Measurements from ENCODE around the gene DMAC2L.
"Not testable (repeated sequence)": the region's sequence is repeated elsewhere in the genome, so short reads cannot be mapped to it uniquely, and the experiment has no call there.

Gene DMAC2L, protein sequence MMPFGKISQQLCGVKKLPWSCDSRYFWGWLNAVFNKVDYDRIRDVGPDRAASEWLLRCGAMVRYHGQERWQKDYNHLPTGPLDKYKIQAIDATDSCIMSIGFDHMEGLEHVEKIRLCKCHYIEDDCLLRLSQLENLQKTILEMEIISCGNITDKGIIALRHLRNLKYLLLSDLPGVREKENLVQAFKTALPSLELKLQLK

DNA sequence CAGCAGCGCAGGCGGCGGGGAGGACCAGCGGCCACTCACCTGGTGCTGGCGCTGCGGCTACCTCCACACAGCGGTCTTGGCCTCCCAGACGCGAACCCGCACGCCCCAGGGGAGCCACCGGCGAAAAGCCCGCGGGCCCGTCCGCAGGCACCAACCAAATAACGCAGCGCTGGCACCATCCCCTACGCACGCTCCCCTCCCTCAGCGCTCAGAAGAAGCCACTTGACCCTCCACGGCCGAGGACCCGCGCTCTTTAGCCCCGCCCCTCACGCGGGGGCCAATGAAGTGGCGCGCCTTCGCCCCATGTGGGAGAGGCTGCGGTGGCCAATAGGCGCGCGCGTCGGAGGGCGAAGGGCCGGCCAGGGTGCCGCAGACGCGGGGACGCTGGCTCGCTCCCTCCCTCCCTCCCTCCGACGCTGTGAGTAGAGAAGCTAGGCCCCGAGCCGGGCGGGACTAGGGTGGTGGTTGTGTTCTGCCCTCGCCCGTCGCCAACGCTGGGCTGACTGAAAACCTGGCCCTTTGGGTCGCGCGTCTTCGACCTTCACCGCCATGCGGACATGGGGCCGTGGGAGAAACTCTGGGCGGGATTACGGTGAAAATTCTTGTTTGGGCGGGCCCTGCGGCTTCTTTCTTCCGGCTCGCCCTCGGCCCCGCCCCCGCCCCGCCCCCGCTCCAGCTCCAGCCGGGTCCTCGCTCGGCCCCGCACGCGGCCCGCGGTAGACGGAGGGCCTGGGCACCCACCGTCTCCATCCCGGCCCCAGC lies at the start of gene DMAC2L, which contains the start of gene L2HGDH:
DMAC2L (plus strand) TSS at position 353 of the 762 bp plus-strand sequence. CDS start 9,164 bp downstream, outside the sequence.
L2HGDH (minus strand) TSS at position 258 of the 762 bp plus-strand sequence; CDS start at position 179, 79 bp downstream.
- DNase-seq: peak; percentile 90 to 92

DNA sequence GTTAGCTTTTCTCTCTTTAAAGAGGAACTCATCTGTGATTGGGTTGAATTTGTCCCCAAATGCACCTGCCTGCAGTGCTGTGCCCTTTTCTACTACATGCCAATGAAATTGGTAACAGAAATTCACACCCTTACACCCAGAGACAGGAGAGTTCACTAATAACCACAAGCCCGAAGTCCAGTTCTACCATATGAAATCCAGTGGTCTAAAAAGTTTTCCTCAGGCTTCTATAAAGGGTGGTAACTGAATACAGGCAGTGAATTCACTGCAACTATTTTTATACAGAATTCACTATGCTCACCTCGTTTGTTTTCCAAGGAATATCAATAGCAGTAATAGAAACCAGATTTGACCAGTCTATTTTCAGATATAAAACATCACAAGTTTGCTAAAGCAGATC lies 49.3 kb upstream of the DMAC2L start:
- no peak for DNase-seq

DNA sequence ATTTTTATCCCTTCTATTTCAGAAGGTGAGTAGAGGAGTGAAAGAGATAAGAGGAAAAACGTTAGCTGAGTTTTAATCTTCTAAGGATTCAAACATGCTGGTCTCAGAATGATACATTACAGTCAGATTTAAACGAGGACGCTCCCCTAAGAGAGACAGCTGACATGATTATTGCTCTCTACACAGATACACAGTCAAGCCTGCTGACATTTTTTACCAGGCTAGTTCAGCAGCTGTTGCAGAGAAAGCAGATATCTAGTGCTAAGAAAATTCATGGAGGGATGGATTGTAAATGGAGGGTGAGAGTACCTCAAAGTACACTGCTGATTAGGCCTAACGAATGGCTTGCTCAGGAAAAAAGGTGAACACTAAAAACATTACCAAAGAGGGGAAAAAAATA lies 48.8 kb upstream of the DMAC2L start:
- no peak for DNase-seq

DNA sequence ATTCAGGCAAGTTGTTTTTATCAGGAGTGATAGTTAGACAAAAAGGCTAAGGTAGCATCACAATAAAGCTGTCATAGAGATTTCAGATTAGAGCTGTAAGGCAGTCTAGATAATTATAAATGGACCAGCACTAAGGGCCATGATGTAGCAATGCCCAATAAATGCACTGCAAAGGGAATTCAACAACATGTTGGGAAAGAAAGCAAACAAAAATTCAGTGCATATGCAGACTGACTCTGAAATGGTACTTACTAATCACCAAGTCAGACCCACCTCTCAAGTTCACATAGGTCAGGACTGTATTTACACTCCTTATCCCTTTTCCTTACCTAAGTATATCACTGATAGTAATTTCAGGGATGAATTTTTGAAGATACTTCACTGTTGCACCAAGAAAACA lies 47.1 kb upstream of the DMAC2L start:
- DNase-seq: no peak

DNA sequence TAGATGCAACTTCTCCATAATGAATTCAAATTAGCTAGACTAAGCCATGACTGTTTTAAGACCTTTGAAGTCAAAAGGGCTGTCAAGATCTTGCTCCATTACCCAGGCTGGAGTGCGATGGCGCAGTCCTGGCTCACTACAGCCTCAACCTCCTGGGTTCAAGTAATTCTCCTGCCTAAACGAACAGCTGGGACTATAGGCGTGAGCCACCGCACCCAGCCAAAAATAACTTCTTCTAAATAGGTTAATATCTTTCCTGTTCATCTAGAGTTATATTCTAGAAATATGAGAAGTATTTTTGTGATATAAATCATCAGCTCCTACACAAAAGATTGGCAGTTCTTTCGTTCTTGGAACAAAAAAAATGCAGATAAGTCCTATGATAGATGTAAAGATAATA lies 41.2 kb upstream of the DMAC2L start:
- DNase-seq: no peak

DNA sequence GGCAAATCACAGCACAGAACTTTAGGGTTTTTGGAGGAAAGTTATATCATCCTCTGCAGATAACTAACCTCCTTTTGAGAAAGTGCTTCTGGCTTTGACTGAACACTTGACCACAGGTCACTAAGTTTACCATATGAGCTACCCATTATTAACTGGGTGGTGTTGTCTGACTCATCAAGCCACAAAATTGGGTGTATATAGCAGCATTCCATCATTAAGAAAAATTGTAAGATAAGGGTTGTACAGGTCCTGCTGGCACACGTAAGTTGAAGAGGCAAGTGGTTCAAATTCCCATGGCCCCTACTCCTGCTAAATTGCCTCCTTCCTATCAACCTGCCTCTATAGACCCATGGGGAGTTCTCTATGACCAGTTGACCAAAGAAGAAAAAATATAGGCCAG lies 39.6 kb upstream of the DMAC2L start:
- no peak for DNase-seq

DNA sequence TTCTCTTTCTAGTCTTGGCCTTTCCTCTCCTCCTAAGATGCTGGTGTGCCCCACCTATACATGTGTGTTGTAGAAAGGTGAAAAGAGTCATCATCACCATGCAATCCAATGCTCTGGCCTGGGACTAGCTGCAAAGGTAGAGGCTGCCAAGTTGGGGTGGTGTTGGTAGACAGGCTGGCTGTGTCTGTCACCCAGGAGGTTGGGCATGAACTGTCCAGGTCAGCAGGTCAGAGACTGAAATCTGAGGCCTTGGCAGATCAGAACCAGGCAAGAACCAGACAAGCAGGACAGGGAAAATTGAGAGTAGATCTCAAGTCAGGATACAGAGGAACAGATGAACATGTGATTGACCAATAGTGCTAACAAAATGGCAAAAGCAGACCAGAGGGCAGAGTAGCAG lies 26.3 kb upstream of the DMAC2L start:
- no peak for DNase-seq

DNA sequence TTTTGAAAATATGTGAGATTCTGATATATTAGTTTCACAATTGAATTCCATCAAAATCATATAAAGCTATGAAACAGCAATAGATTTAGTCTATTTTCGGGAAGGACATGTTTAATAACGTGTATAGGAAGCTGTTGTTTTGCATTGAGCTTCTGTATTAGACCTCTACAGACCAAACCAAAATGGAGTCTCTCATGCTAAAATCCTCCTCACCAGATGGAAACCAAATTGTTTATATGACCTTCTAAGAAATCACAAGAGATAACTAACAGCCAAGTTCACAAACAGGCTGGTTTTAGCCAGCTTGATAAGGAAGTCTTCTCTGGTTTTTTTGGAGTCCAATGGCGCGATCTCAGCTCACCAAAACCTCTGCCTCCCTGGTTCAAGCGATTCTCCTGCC lies 24.0 kb upstream of the DMAC2L start:
- DNase-seq: no peak

DNA sequence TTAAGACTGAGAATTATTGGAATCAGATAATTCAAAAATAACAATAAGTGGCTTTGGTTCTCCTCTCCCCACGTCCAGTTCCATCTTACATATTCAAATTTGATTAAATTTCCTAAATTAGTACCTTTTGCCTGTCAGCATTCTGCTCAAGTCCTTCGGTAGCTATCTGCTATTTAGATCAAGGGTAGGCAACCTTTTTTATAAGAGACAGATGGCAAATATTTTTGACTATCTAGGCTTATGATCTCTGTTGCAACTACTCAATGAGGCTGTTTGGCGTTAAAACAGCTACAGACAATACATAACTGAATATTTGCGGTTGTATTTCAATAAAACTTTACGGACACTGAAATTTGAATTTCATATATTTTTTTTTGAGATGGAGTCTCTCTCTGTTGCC lies 21.8 kb upstream of the DMAC2L start:
- no peak for DNase-seq

DNA sequence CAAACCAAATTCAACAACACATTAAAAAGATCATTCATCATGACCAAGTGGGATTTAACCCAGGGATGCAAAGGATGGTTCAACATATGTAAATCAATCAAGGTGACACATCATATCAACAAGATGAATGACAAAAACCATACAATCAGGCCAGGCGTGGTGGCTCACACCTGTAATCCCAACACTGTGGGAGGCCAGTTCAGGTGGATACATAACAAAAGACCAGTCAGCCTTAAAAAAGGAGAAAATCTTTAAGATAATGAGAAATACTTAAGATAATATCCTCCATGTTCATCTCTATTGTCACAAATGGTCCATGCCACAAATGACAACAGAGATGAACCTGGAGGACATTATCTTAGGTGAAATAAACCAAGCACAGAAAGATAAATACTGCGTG lies 12.5 kb upstream of the DMAC2L start:
- no peak for DNase-seq

DNA sequence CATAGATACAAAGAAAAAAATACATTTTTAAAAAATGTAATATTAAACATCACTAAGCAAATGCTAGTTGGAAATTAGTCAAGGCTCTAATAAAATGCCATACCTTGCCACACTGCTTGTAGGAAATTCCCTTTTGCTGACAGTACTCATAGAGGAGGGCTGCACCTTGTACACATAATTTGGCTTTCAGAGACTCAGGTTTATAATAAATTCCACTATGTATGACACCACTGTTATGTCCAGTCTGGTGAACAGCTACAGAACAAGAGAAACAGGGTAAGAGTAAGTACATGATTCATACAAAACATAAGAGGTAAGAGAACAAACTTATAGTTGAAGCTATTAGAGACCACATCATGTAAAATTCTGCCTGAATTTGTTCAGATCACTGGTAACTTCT lies 10.2 kb upstream of the DMAC2L start:
- DNase-seq: no peak

DNA sequence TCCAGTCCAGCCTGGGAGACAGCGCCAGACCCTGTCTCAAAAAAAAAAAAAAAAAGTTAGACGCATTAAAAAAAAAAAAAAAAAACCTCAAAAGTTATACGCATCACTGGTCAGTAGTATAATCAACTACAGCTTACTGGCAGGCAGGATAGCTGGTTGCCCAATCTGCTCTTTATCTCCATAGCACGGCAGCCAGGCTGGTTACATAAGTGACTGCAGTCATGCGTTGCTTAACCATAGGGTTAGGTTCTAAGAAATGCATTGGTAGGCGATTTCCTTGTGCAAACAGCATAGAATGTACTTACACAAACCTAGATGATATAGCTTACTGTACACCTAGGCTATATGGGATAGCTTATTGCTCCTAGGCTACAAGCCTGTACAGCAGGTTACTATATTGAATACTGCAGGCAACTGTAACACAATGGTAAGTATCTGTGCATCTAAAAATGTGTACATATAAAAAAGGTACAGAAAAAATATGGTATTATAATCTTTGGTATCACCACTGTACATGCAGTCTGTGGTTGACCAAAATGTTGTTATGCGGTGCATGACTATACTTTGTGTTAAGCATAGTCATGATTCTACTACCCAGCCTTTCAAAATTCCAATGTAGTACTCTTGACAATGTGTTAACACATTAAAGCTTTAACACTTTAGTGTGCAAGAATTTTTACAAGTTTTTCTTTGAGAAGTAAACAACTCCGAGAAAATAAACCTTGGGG lies 8.2 kb upstream of the DMAC2L start:
- DNase-seq: no peak

DNA sequence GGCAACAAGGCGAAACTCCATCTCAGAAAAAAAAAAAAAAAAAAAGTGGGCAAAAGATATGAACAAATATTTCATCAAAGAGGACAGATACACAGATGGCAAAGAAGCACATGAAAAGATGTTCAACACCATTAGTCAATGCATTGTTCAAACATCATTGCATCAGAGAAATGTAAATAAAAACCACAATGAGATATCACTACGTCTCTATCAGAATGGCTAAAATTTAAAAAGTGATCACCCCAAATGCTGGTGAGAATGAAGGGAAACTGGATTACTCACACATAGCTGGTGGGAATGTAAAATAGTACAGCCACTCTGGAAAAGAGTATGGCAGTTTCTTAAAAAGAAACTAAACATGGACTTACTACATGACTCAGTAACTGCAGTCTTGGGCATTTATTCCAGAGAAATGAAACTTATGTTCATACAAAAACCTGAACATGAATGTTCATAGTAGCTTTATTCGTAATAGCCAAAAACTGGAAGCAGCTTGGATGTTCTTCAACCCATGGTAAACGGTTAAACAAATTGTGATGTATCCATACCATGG lies 3.7 kb upstream of the DMAC2L start:
- no peak for DNase-seq

DNA sequence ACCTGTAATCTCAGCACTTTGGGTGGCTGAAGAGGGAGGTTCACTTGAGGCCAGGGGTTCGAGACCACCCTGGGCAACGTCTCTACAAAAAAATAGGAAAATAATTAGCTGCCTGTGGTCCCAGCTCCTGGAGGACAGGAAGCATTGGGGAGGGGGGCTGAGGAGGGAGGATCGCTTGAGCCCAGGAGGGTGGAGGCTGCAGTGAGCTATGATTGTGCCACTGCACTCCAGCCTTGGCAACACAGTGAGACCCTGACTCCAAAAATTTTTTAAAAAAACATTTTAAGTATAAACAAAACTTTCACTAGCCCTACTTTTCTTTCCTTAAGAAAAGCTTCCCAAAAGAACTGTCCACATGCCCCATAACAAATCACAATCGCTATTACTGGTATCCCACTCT lies 1.7 kb upstream of the DMAC2L start:
- no peak for DNase-seq

DNA sequence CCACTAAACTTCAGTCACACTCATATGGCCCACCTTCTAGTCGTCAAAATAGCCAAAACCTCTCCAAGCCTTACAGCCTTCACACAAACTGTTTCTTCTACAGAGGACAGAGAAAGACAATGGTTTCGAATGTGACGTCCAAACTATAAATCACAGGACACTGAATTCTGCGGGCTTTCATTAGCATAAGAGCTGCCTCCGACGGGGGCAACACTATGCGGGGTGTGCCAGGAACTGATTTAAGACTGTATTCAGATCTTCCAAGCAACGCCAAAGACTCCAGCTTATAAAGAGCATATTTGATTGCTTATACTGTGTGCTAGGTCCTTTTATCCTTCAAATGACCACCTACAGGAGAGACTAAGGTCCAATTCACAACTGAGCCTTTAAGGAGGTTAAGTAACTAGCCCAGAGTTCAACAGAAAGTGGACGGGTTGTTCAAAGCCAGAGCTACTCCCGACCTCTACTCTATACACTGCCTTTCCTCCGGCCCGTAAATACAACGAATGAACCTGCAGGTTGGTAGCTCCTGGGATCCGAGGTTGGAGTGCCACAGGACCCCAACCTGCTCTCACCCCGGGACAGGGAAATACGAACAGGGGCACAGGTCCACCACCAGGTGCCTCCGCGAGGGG lies 670 bp upstream of the DMAC2L start:
- DNase-seq: no peak

DNA sequence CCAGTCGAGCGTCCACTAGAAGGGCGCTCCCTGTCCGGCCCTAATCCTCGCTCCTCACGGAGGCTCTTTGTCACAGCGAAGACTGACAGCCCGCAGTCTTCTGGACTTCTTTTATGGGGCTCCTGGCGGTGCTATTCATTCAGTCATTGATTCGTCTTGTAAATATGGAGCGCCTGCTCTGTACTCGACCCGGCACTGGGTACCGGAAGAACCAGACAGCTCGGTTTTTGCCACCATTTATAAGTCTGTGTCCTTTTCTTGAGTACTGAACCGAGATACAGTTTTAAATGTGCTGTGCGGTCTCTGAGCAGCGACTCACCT lies 570 bp downstream of the DMAC2L start:
- no peak for DNase-seq

DNA sequence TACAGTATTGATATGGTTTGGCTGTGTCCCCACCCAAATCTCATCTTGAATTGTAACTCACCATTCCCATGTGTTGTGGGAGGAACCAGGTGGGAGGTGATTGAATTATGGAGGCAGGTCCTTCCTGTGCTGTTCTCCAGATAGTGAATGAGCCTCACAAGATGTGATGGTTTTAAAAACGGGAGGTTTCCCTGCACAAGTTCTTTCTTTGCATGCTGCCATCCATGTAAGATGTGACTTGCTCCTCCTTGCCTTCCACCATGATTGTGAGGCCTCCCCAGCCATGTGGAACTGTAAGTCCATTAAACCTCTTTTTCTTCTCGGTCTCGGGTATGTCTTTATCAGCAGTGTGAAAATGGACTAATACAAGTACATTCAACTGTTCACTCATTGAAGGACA lies 2.0 kb downstream of the DMAC2L start:
- DNase-seq: not testable (repeated sequence)

DNA sequence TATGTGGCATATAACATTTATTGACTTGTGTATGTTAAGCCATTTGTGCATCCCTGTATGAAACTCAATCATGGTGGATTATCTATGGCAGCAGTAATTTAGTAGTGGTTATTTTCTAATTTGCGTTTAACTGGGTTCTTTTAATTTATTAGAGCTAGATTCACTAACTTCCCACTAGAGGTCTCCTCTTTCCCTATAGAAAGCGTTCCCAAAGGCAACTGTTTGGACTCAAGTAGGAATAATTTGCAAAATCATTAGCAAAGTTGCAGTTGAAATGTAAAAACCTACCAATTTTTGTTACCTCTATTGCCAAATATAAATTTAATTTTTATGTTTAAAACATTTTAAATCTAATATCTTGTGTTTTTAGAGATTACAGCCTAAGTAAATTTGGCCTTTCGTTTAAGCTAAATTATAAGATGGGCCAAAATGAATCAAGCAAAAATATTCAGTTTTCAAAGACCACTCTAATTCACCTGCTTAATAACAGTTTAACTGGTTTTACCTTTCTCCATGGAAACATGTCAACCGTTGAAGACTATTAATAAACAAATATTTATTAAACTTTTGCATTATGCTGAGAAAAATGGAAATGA lies 6.0 kb downstream of the DMAC2L start:
- DNase-seq: no peak

DNA sequence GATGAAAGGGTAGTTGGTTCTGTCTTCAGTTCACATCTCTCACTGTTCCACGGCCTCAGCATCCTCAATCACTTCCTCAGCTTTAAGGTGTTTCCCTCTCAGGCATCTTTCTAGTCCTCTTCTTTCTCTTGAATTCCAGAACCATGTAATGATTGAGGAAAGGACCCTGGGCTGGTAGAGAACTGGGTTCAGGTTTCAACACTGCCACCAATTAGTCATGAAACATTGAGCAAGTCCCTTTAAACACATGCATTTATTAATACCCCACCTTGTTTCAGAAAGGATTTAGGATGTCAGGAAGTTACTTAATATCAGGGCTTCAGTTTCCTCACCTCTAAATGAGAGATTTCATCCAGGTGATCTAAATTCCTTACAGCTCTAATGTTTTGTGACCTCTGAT lies 7.2 kb downstream of the DMAC2L start:
- no peak for DNase-seq

DNA sequence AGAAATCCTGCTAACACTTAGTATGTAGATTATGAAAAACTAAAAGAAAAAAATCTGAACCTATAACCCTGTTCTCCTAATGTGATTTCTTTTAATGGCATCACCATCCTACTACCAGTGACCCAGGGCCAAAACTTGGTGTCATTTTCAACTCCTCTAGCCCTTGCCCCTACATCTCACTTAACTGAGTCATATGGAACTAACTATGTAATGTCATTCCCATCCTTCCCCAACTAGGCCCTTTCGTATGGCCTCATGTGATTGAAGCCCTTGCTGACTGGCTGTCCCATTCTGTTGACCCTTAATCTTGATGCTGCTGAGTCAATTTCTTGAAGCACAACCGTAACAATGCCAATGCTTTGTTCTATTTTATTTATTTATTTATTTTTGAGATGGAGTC lies 7.6 kb downstream of the DMAC2L start:
- DNase-seq: no peak

DNA sequence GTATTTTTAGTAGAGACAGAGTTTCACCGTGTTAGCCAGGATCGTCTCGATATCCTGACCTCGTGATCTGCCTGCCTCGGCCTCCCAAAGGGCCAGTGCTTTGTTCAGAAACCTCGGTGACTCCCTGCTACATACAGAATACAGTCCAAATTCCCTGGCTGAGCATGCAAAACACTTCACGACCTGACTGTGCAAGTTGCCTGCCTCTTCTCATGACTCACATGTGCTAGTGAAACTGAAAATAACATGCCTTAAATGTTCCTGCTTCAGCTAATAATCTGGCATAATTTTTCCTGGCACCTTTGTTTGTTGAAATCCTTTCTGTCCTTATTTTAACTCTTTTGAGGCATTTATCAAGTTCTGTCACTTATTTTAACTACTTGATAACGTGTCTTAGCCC lies 8.2 kb downstream of the DMAC2L start:
- peak in 1 of 2 donors; percentile 10 for DNase-seq

DNA sequence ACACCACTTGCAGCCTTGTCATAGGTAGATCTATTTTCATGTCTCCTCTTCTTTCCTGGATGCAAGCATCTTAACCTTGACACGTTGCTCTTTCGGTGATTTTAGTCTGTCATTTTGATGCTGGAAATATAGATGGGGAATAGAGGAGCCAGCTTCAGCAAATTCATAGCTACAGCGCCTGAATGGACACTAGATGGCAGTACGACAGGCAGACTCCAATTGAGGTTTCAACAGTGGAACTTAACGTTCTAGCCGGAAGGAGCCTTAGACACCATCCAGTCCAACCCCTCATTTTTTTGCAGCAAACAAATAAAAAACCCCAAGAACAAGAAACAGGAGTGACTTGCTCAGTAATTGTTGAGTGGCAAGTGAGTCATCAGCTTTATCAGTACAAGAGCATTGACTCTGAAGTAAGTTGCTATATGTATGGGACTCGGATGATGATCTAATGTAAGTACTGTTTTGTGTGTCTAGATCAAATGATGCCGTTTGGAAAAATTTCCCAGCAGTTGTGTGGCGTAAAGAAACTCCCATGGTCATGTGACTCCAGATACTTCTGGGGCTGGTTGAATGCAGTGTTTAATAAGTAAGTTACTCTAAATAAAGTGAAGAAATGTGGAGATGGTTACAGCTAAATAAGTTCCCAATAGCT lies 9.0 kb downstream of the DMAC2L start:
- DNase-seq: peak; percentile 50 to 68

All from stimulated activated CD4-positive, alpha-beta T cell treated with anti-CD3 and anti-CD28 coated beads, Interleukin-2, amount 100 ng/mL, for 24 hours (primary cell).